ENCODE results near the gene PPIP5K2. TPM values are rescaled to one million over a fixed set of nuclear protein-coding genes. Genes with fewer than 3 reads are reported as not detected.

PPIP5K2 gene
- total RNA-seq, 1 donor = 104 TPM

- no peak for TF ChIP-seq CTCF (IDR thresholded peaks at IDR 0.05; ENCODE audit: insufficient read depth, low read depth, low read length)
These were observed 89.0 kb downstream of the PPIP5K2 start for GRCh38 chr5:103209065-103209464.

GRCh38 chr5:103210952-103211351, 90.9 kb downstream of the PPIP5K2 start:
- no peak for DNase-seq (ENCODE audit: low read depth)
- no peak for TF ChIP-seq CTCF (IDR thresholded peaks at IDR 0.05; ENCODE audit: insufficient read depth, low read depth, low read length)
- no peak overlapping the region for H3K4me3 ChIP-seq (ENCODE audit: low read depth, low read length)

More at GRCh38 chr5:103209065-103209464, 89.0 kb downstream of the PPIP5K2 start:
- peak; percentile 34 for DNase-seq (ENCODE audit: low read depth)
- no peak overlapping the region for H3K4me3 ChIP-seq (ENCODE audit: low read depth, low read length)

- peak; percentile 44 for DNase-seq (ENCODE audit: low read depth)
- no peak for TF ChIP-seq CTCF (IDR thresholded peaks at IDR 0.05; ENCODE audit: insufficient read depth, low read depth, low read length)
- H3K4me3 ChIP-seq (ENCODE audit: low read depth, low read length) = no peak overlapping the region
These were observed 91.8 kb downstream of the PPIP5K2 start for GRCh38 chr5:103211576-103212561.

GRCh38 chr5:103216137-103216536, 96.0 kb downstream of the PPIP5K2 start:
- DNase-seq (ENCODE audit: low read depth) = peak; percentile 50
- TF ChIP-seq CTCF (IDR thresholded peaks at IDR 0.05; ENCODE audit: insufficient read depth, low read depth, low read length) = no peak
- H3K4me3 ChIP-seq (ENCODE audit: low read depth, low read length) = no peak overlapping the region

GRCh38 chr5:103216697-103217096, 96.6 kb downstream of the PPIP5K2 start:
- TF ChIP-seq CTCF (IDR thresholded peaks at IDR 0.05; ENCODE audit: insufficient read depth, low read depth, low read length) = no peak
- DNase-seq (ENCODE audit: low read depth) = no peak
- H3K4me3 ChIP-seq (ENCODE audit: low read depth, low read length) = no peak overlapping the region

- no peak overlapping the region for H3K4me3 ChIP-seq (ENCODE audit: low read depth, low read length)
- no peak for TF ChIP-seq CTCF (IDR thresholded peaks at IDR 0.05; ENCODE audit: insufficient read depth, low read depth, low read length)
- DNase-seq (ENCODE audit: low read depth) = no peak
These were observed 97.0 kb downstream of the PPIP5K2 start for GRCh38 chr5:103217101-103217500.

Data from fibroblast of villous mesenchyme (primary cell).